SK-N-MC (cell line): ENCODE measurements around the gene ZNRF3.

ENCODE experiments used
- DNase-seq: peaks from one replicate; pipeline ENCODE4 v3.0.0-alpha.2; 2011; ENCODE audit warnings: low read depth, low spot score
- H3K27ac ChIP-seq: fragments of 200-600 bp; sonication (generic); 2 replicates; pipeline ENCODE4 v1.5.1; 2016; ENCODE audit warnings: mixed run types
- H3K36me3 ChIP-seq: fragments of 200-600 bp; sonication (generic); 2 replicates; pipeline ENCODE4 v1.6.1; 2017; ENCODE audit warnings: antibody characterized with exemption, low read length, mixed read lengths; ENCODE audit not compliant: insufficient read depth
- H3K4me3 ChIP-seq: fragments of 200-600 bp; sonication (generic); 2 replicates; pipeline ENCODE4 v1.5.1; 2016
- H3K9ac ChIP-seq: fragments of 200-600 bp; sonication (generic); 2 replicates; pipeline ENCODE4 v1.8.0; 2017; ENCODE audit warnings: mixed run types, mixed read lengths; ENCODE audit not compliant: insufficient read length
- H3K9me3 ChIP-seq: fragments of 200-600 bp; sonication (generic); 2 replicates; pipeline ENCODE4 v1.6.1; 2017; ENCODE audit warnings: low read depth, mild to moderate bottlenecking, antibody characterized with exemption, low read length, moderate library complexity, mixed read lengths
- EZH2 ChIP-seq: fragments of 200-600 bp; sonication (generic); IDR thresholded peaks from one replicate; pipeline ENCODE4 v1.6.1; 2017; ENCODE audit warnings: antibody characterized with exemption
- FOXP2 ChIP-seq: optimal IDR thresholded peaks from 2 replicates; pipeline ENCODE3; 2011; ENCODE audit warnings: mild to moderate bottlenecking, moderate library complexity; ENCODE audit not compliant: insufficient read depth; ENCODE audit errors: extremely low read length, control extremely low read depth
- POLR2AphosphoS5 ChIP-seq: IDR thresholded peaks from 2 replicates; pipeline ENCODE4 v1.6.1; 2012; ENCODE audit warnings: mild to moderate bottlenecking, low read depth, low read length, borderline replicate concordance

Gene ZNRF3

GRCh38 chr22:28984482-28985158 is 101.2 kb downstream of the ZNRF3 start:
- no peak for DNase-seq
- H3K27ac ChIP-seq, result no peak overlapping the region

GRCh38 chr22:28985581-28986290 is 102.4 kb downstream of the ZNRF3 start:
- no peak overlapping the region for H3K9ac ChIP-seq
- TF ChIP-seq POLR2AphosphoS5, result no peak
- no peak overlapping the region for H3K27ac ChIP-seq
- no peak for DNase-seq
- peaks cover 14% of the 10 kb centered on the region for H3K36me3 ChIP-seq
- H3K4me3 ChIP-seq, result no peak overlapping the region
- no peaks in the 10 kb centered on the region for H3K9me3 ChIP-seq

More at GRCh38 chr22:28984482-28985158, 101.2 kb downstream of the ZNRF3 start:
- Histone ChIP-seq H3K9ac (no peak overlapping the region), H3K4me3 (no peak overlapping the region), H3K36me3 (peaks cover 10% of the 10 kb centered on the region), H3K9me3 (no peaks in the 10 kb centered on the region)
- TF ChIP-seq EZH2 (no peak), POLR2AphosphoS5 (no peak), FOXP2 (no peak)

GRCh38 chr22:28986366-28986765 is 103.0 kb downstream of the ZNRF3 start:
- H3K36me3 ChIP-seq, result peaks cover 15% of the 10 kb centered on the region
- DNase-seq, result no peak
- no peak for TF ChIP-seq POLR2AphosphoS5
- no peak for TF ChIP-seq EZH2
- no peak for TF ChIP-seq FOXP2
- no peak overlapping the region for H3K4me3 ChIP-seq
- no peak overlapping the region for H3K27ac ChIP-seq
- no peaks in the 10 kb centered on the region for H3K9me3 ChIP-seq
- H3K9ac ChIP-seq, result no peak overlapping the region

GRCh38 chr22:28988457-28988856 is 105.1 kb downstream of the ZNRF3 start:
- no peak for DNase-seq
- Histone ChIP-seq H3K27ac (no peak overlapping the region), H3K9ac (no peak overlapping the region), H3K36me3 (peaks cover 20% of the 10 kb centered on the region), H3K4me3 (no peak overlapping the region), H3K9me3 (no peaks in the 10 kb centered on the region)
- TF ChIP-seq FOXP2 (no peak), EZH2 (no peak), POLR2AphosphoS5 (no peak)

- Histone ChIP-seq H3K9me3 (no peaks in the 10 kb centered on the region), H3K36me3 (peaks cover 20% of the 10 kb centered on the region), H3K27ac (no peak overlapping the region), H3K4me3 (no peak overlapping the region), H3K9ac (no peak overlapping the region)
- TF ChIP-seq EZH2 (no peak), POLR2AphosphoS5 (no peak), FOXP2 (no peak)
- DNase-seq, result no peak
Measured at GRCh38 chr22:28989035-28989464, 105.7 kb downstream of the ZNRF3 start.

GRCh38 chr22:28989484-28989883 is 106.1 kb downstream of the ZNRF3 start:
- Histone ChIP-seq H3K27ac (no peak overlapping the region), H3K36me3 (peaks cover 20% of the 10 kb centered on the region), H3K9ac (no peak overlapping the region), H3K9me3 (no peaks in the 10 kb centered on the region), H3K4me3 (no peak overlapping the region)
- no peak for TF ChIP-seq EZH2
- no peak for TF ChIP-seq FOXP2
- no peak for TF ChIP-seq POLR2AphosphoS5
- no peak for DNase-seq

- TF ChIP-seq FOXP2 (no peak), EZH2 (no peak), POLR2AphosphoS5 (no peak)
- Histone ChIP-seq H3K27ac (no peak overlapping the region), H3K4me3 (no peak overlapping the region), H3K36me3 (peaks cover 20% of the 10 kb centered on the region), H3K9me3 (no peaks in the 10 kb centered on the region), H3K9ac (no peak overlapping the region)
- DNase-seq, result no peak
Measured at GRCh38 chr22:28989912-28990311, 106.5 kb downstream of the ZNRF3 start.

- H3K4me3 ChIP-seq, result no peak overlapping the region
Measured at GRCh38 chr22:28992565-28993356, 109.4 kb downstream of the ZNRF3 start.

More at GRCh38 chr22:28992565-28993356, 109.4 kb downstream of the ZNRF3 start:
- Histone ChIP-seq H3K9ac (no peak overlapping the region), H3K27ac (no peak overlapping the region), H3K36me3 (peaks cover 14% of the 10 kb centered on the region; the same call in 1 of the 2 replicates), H3K9me3 (no peaks in the 10 kb centered on the region)
- DNase-seq, result no peak
- TF ChIP-seq EZH2, result no peak
- TF ChIP-seq FOXP2, result no peak
- no peak for TF ChIP-seq POLR2AphosphoS5
